Embryonic facial prominence (tissue), 1 donor: ENCODE data around the gene ATP6AP1.
"Not testable (repeated sequence)": the region's sequence is repeated elsewhere in the genome, so short reads cannot be mapped to it uniquely, and the experiment has no call there.

ENCODE experiments used
- DNase-seq: peaks from one replicate; pipeline ENCODE4 v3.0.0-alpha.2; 2016; ENCODE audit errors: extremely low spot score

Gene ATP6AP1

DNA sequence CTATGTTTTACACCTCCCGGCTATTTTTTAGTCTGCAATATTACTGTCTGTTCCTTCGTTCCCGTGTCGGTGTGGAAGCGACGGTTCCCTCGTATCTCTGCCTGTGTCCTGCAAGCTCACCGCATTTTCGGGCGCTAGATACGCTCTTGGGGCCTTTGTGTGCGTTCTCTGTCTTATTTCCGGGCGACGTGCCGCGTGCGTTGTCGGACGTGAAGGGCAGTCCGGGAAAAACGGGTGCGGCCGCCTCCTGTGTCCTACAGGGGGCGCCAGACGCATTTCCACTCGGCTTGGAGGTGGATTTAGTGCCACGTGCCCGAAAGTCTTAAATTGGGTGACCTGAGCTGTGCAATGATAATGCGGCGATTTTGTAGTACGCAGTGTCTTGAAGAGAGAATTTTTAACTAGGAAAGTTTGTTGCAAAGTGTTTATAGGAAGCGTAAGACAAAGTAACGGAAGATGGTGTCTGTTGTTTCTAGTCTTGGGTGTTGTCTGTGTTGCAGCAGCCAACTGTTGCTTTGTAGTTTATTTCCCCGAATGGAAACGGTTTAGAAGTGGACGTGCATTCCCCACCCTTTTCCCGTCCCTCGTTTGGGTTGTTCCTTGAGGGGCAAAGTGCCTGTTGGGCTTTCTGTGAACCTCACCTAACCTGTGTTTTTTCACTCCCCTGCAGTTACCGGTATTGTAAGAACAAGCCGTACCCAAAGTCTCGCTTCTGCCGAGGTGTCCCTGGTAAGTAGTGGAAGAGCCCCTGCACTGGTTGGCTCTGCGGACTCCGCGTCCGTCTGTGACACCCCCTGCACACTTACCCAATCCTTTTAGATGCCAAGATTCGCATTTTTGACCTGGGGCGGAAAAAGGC is 29.6 kb upstream of the ATP6AP1 start:
- DNase-seq = no peak

GRCh38 chrX:154399527-154400368 is 28.7 kb upstream of the ATP6AP1 start:
- no peak for DNase-seq

GRCh38 chrX:154400369-154400817 is 28.1 kb upstream of the ATP6AP1 start:
- DNase-seq = not testable (repeated sequence)

GRCh38 chrX:154401045-154401799 is 27.3 kb upstream of the ATP6AP1 start:
- DNase-seq = no peak

DNA sequence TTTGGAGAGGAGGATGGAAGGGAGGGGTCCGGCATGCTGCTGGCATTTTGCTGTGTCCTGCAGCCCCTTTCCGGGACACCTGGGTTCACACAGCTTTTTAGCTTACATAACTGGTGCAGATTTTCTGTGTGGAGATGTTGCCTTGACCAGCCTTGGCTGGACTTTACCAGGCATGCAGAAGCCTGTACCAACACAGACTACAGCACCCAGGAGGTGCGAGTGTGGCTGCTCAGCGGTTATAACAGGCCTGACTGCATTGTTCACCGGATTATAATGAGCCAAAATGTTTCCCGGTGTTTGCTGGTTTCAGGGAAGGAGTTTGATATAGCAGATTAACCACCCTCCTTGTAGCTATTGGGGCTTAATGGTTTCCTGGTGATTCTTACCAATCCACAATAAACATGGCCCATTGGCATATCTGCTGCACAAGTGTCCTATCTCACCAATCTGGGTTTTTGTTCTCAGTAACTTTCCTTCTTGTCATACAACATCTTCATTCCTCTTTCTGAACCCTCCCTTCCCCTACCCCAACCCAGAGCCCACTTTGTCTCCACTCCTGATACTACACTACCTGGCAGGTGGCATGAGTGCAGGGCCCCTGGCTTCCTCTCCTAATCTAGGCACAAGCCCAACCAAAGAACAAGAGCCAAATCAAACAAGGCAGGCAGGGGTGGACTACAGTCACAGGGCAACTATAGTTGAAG is 26.4 kb upstream of the ATP6AP1 start:
- DNase-seq = no peak

DNA sequence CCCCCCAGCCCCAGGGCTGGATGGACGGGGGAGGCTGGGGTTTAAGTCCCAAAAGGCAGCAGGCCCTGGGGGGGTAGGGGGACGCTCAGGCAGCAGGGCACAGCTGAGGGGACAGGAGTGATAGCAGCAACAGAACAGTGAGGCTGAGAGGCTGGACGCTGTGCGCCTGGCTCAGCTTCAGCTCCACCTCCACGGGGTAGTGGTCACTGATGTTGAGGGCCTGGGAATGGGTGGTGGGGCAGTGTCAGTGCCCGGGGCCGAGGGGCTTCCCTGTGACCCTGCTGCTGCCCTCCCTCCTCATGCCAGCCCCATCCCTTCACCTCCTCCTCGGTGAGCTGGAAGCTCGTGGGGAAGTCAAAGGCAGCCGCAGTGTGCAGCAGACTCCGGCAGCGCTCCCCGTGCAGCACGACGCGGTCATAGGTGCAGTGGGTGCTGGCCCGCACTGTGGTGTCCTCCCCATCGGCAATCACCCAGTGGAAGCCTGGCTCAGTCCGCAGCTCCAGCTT is 25.8 kb upstream of the ATP6AP1 start:
- no peak for DNase-seq

DNA sequence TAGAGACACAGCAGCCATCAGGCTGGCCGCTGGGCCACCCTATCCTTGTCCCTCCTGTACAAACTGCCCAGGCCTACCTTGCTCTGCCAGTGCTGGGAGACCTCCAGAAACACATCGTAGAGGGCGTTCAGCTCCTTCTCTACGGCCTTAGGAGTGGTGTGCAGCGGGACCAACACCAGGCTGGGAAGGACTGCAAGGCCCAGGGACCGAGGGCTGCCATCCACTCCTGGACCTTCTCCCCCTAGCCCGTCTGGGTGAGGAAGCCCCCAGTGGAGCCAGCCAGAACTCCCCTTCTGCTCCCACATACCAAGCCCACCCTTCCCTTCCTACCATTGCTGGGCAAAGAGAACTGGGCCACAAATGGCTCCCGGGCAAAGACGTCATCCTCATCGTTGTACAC is 25.3 kb upstream of the ATP6AP1 start:
- no peak for DNase-seq

DNA sequence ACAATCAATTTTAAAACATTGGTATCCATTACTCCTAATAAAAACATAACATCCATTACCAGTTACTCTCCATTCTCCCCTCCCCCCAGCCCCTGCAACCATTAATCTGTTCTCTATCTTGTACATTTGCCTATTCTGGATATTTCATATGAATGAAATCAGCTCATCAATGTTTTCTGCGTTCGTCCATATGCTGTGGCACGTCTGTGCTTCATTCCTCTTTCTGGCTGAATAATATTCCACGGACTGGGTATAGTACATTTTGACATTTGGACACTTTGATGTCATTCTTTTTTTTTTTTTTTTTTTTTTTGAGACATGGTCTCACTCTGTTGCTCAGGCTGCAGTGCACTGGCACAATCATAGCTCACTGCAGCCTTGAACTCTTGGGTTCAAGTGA is 24.6 kb upstream of the ATP6AP1 start:
- DNase-seq = no peak

DNA sequence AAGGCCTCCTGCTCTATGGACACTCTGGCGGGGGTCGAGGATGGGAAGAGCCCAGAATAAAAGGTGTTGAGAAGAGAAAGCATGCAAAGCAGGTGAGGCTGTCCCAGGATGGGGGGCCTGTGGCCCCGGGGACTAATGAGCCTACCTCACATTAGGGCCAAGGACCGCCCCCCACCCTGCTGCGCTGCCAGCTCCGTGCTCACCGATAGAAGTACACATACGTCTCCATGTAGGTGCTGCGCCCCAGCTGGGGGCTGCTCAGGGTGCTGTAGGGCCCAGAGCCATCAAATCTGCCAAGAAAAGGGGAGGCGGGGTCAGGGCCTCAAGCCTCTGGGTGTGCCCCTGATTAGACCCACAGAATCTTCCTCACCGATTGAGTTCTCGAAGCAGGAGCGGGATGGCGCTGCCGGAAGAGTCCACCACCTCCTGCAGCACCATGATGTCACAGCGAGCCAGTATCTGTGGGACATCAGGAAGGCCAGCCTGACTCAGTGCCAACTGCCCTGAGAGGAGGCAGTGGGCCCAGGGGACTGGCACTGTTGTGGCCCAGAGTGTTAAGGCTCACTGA is 23.8 kb upstream of the ATP6AP1 start:
- no peak for DNase-seq

GRCh38 chrX:154408659-154409221 is 19.7 kb upstream of the ATP6AP1 start:
- DNase-seq = no peak

- DNase-seq = no peak
Measured at GRCh38 chrX:154409222-154409871, 19.1 kb upstream of the ATP6AP1 start, which contains the start of gene DNASE1L1. TSS of gene DNASE1L1 (minus strand) at chrX:154409254. CDS start at chrX:154405568, 3,686 bp downstream.

GRCh38 chrX:154411981-154412340 is 16.5 kb upstream of the ATP6AP1 start:
- DNase-seq = no peak

DNA sequence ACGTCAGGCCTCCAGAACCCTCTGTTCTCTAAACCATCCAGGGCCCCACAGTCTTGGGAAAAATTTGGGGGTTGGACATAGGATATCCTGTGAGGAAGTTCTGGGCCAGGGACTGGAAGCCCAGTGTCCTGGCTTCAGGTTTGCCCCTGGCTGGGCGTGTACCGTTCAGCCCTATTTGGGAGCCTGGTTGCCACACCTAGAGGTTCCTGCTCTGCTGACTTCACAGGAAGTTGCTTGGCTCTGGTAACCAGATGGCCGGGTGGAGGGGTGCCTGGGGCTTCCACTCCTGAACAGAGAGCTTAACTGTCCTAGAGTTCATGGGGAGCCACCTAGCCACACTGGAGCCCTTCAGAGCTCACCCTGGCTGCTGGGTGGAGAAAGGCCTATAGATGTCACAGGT is 16.0 kb upstream of the ATP6AP1 start:
- DNase-seq = no peak

DNA sequence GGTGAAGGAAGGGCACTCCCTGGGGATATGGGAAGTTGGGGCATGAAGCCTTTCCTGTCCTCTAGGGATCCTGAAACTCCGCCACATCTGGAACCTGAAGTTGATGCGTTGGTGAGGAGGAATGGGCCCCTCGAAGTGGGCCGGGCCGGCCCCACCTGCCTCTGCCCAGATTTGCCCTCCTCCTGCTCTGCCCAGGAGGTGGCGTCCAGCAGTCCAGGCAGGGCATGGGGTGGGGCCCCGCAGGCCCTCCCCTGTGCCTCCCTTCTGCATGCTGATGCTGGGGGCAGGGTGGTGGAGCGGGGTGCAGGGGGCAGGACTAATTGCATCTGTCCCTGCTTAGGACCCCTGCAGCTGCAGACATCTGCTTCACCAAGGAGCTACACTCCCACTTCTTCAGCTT is 15.3 kb upstream of the ATP6AP1 start:
- no peak for DNase-seq

- no peak for DNase-seq
Measured at GRCh38 chrX:154417157-154417556, 11.3 kb upstream of the ATP6AP1 start.

GRCh38 chrX:154419189-154419588 is 9.3 kb upstream of the ATP6AP1 start:
- DNase-seq = no peak

DNA sequence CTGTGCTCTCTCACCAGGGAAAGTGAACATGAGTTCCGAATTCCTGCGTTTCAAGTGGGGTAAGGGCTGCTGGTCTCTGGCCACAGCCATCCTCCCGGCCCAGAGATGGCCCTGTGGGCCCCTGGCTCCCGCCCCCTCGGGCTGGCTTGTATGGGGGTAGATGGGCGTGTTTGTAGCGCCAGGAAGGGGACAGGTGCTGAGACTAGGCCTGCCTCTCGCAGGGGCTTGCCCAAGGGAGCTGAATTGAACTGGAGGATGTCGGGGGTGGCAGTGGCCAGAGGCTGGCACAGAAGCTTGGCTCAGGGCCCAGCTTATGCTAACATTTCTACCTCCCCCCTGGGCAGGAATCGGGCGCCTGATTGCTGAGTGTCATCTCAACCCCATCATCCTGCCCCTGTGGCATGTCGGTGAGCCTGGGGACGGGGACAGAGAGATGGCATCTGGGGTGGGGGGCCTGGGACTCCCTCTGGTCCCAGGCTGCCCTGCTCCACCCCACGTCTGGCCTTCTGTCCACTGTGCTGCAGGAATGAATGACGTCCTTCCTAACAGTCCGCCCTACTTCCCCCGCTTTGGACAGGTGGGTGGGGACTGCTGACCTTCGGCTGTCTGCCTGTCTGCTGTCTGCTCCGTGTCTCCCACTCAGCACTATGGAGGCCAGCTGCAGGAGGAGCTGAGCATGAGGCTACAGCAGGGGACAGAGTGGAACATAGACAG is 8.6 kb upstream of the ATP6AP1 start:
- DNase-seq = no peak

- no peak for DNase-seq
Measured at GRCh38 chrX:154420402-154420756, 8.1 kb upstream of the ATP6AP1 start.
